Muscle layer of colon (tissue), 2 donors: ENCODE measurements around the gene TNS4.

Source experiments
- H3K27ac ChIP-seq: one replicate; pipeline ENCODE4 v1.7.0; 2013; ENCODE audit warnings: low read depth, mild to moderate bottlenecking, low read length, moderate library complexity
- H3K27me3 ChIP-seq, 2 donors: one replicate each; pipeline ENCODE4 v1.7.0; 2013; ENCODE audit warnings: low read length in 2 of 2, mild to moderate bottlenecking in 2 of 2; ENCODE audit not compliant: insufficient read depth in 2 of 2, control insufficient read depth in 1 of 2
- H3K36me3 ChIP-seq: one replicate; pipeline ENCODE4 v1.7.0; 2013; ENCODE audit warnings: mild to moderate bottlenecking, low read length; ENCODE audit not compliant: insufficient read depth
- H3K4me1 ChIP-seq: one replicate; pipeline ENCODE4 v1.7.0; 2013; ENCODE audit warnings: mild to moderate bottlenecking, low read length; ENCODE audit not compliant: insufficient read depth
- H3K4me3 ChIP-seq, 2 donors: one replicate each; pipeline ENCODE4 v1.7.0; 2013; ENCODE audit warnings: low read length in 2 of 2, low read depth in 1 of 2, mild to moderate bottlenecking in 1 of 2, moderate library complexity in 1 of 2
- H3K9ac ChIP-seq: one replicate; pipeline ENCODE4 v1.7.0; 2013; ENCODE audit warnings: low read length
- H3K9me3 ChIP-seq: one replicate; pipeline ENCODE4 v1.7.0; 2013; ENCODE audit warnings: mild to moderate bottlenecking, low read length
- donor health status: abdominal sarcoma.
- donor health status: Adenocarcinoma of cecum.

The TNS4 gene

DNA sequence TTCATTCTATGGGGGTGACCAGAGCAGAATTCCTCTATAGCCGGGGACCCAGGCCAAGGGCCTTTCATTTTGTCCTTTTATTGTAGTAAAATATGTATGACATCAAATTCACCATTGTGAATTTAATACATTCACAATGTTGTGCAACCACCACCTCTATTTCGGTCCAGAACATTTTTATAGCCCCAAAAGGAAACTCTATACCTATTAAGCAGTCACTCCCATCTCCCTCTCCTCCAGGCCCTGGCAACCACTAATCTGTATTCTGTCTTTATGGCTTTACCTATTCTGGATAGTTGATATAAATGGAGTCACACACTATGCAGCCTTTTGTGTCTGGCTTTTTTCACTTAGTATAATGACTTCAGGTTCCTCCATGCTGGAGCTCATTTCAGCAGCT lies 9.7 kb upstream of the TNS4 start:
- Histone ChIP-seq H3K4me3 (no peak overlapping the region), H3K9me3 (no peaks in the 10 kb centered on the region), H3K9ac (no peak overlapping the region), H3K36me3 (no peaks in the 10 kb centered on the region), H3K27me3 (no peaks in the 10 kb centered on the region), H3K4me1 (peaks cover 9% of the 10 kb centered on the region), H3K27ac (peak overlapping the region; percentile 23)

GRCh38 chr17:40510328-40510648 lies 8.9 kb upstream of the TNS4 start:
- no peak overlapping the region for H3K9ac ChIP-seq
- no peak overlapping the region for H3K4me3 ChIP-seq
- no peak overlapping the region for H3K27ac ChIP-seq
- peaks cover 9% of the 10 kb centered on the region for H3K4me1 ChIP-seq
- H3K36me3 ChIP-seq, result no peaks in the 10 kb centered on the region
- H3K27me3 ChIP-seq, result no peaks in the 10 kb centered on the region
- H3K9me3 ChIP-seq, result no peaks in the 10 kb centered on the region

GRCh38 chr17:40509626-40510327 lies 8.4 kb upstream of the TNS4 start:
- Histone ChIP-seq H3K27me3 (no peaks in the 10 kb centered on the region), H3K4me3 (no peak overlapping the region), H3K4me1 (peaks cover 9% of the 10 kb centered on the region), H3K9me3 (no peaks in the 10 kb centered on the region), H3K36me3 (no peaks in the 10 kb centered on the region), H3K27ac (no peak overlapping the region), H3K9ac (no peak overlapping the region)

DNA sequence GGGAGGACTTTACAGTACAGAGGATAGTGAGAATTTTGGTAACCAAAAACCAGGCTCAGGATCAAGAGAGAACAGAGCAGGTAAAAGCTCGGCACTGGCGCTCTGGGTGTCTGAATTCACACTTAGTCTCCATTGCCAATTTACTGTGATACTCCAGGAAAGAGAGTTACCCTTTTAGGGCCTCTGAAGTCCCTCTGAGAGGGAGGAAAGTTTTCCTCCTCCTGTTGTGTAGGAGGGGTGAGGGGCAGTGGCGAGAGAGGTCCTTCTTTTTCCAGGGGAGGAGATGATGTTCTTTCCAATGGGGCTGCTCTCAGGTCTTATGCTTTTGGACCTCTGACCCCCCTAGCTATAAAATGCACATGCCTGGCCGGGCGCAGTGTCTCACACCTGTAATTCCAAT lies 5.4 kb upstream of the TNS4 start:
- H3K4me1 ChIP-seq, result peaks cover 9% of the 10 kb centered on the region
- no peak overlapping the region for H3K9ac ChIP-seq
- no peak overlapping the region for H3K27ac ChIP-seq
- no peak overlapping the region for H3K4me3 ChIP-seq
- H3K9me3 ChIP-seq, result no peaks in the 10 kb centered on the region
- no peaks in the 10 kb centered on the region for H3K36me3 ChIP-seq
- no peaks in the 10 kb centered on the region for H3K27me3 ChIP-seq

- no peak overlapping the region for H3K4me3 ChIP-seq
- H3K4me1 ChIP-seq, result peaks cover 24% of the 10 kb centered on the region
- H3K27ac ChIP-seq, result no peak overlapping the region
- no peaks in the 10 kb centered on the region for H3K36me3 ChIP-seq
- H3K9me3 ChIP-seq, result no peaks in the 10 kb centered on the region
- H3K27me3 ChIP-seq, result no peaks in the 10 kb centered on the region
- H3K9ac ChIP-seq, result no peak overlapping the region
Observed at GRCh38 chr17:40503154-40503553, 1.7 kb upstream of the TNS4 start.

GRCh38 chr17:40502716-40503115 lies 1.3 kb upstream of the TNS4 start:
- Histone ChIP-seq H3K36me3 (no peaks in the 10 kb centered on the region), H3K27me3 (no peaks in the 10 kb centered on the region), H3K4me1 (peaks cover 28% of the 10 kb centered on the region), H3K27ac (no peak overlapping the region), H3K4me3 (no peak overlapping the region), H3K9me3 (no peaks in the 10 kb centered on the region), H3K9ac (no peak overlapping the region)

DNA sequence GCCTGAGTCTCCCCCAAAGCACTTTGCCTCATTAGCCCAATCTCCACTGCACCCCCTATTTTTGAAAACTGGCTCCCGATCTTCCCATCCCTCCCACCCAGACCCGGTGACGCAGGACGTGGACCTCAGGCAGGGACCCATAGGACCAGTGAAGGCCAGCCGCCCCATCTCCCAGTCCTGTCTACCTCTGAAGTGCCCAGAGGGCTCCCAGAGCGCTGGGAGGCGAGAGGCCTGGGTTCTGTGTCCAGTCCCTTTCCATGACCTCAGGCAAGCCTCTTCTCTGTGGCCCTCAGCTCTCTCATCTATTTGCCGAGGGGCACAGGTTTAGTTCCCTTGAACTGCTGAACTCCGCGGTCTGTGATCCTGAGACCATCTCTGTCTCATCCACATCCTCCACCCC lies 714 bp downstream of the TNS4 start:
- Histone ChIP-seq H3K9ac (no peak overlapping the region), H3K9me3 (no peaks in the 10 kb centered on the region), H3K4me3 (no peak overlapping the region), H3K27me3 (no peaks in the 10 kb centered on the region), H3K27ac (peak overlapping the region; percentile 55), H3K4me1 (peaks cover 30% of the 10 kb centered on the region), H3K36me3 (no peaks in the 10 kb centered on the region)

GRCh38 chr17:40500190-40500589 lies 1.2 kb downstream of the TNS4 start:
- H3K4me3 ChIP-seq, result peak overlapping the region in 1 of 2 donors; percentile 12
- no peaks in the 10 kb centered on the region for H3K27me3 ChIP-seq
- no peak overlapping the region for H3K9ac ChIP-seq
- H3K9me3 ChIP-seq, result no peaks in the 10 kb centered on the region
- H3K4me1 ChIP-seq, result peaks cover 30% of the 10 kb centered on the region
- H3K27ac ChIP-seq, result peak overlapping the region; percentile 55
- H3K36me3 ChIP-seq, result no peaks in the 10 kb centered on the region

- no peak overlapping the region for H3K9ac ChIP-seq
- H3K36me3 ChIP-seq, result no peaks in the 10 kb centered on the region
- H3K9me3 ChIP-seq, result no peaks in the 10 kb centered on the region
- H3K4me3 ChIP-seq, result peak overlapping the region in 1 of 2 donors; percentile 12
- peak overlapping the region; percentile 67 for H3K27ac ChIP-seq
- H3K4me1 ChIP-seq, result peaks cover 30% of the 10 kb centered on the region
- H3K27me3 ChIP-seq, result no peaks in the 10 kb centered on the region
Observed at GRCh38 chr17:40499551-40500189, 1.8 kb downstream of the TNS4 start.

- Histone ChIP-seq H3K4me1 (peaks cover 35% of the 10 kb centered on the region), H3K9me3 (no peaks in the 10 kb centered on the region), H3K27ac (peak overlapping the region; percentile 72), H3K4me3 (no peak overlapping the region), H3K9ac (no peak overlapping the region), H3K27me3 (no peaks in the 10 kb centered on the region), H3K36me3 (no peaks in the 10 kb centered on the region)
Observed at GRCh38 chr17:40498281-40499084, 2.9 kb downstream of the TNS4 start.

- Histone ChIP-seq H3K36me3 (no peaks in the 10 kb centered on the region), H3K4me1 (peaks cover 38% of the 10 kb centered on the region), H3K27me3 (no peaks in the 10 kb centered on the region), H3K4me3 (peak overlapping the region in 1 of 2 donors; percentile 3), H3K27ac (peak overlapping the region; percentile 72), H3K9ac (no peak overlapping the region), H3K9me3 (no peaks in the 10 kb centered on the region)
Observed at GRCh38 chr17:40497695-40498094, 3.7 kb downstream of the TNS4 start.
